Mammary epithelial cell (primary cell): ENCODE results near the gene SFR1.

ENCODE experiments used
- EZH2 ChIP-seq: IDR thresholded peaks from 2 replicates; pipeline ENCODE4 v1.6.1; 2012; ENCODE audit warnings: low read length, inconsistent platforms, borderline replicate concordance
- TF ChIP-seq, protein P1 (sequence below), 2 donors: IDR thresholded peaks in 1 of 2; conservative IDR thresholded peaks in 1 of 2; 2 replicates each; pipeline ENCODE4 v1.5.1; 2011 to 2012; ENCODE audit warnings: inconsistent platforms in 2 of 2, low read length in 2 of 2, mild to moderate bottlenecking in 2 of 2, control low read depth in 1 of 2, low read depth in 1 of 2; ENCODE audit not compliant: insufficient read depth in 1 of 2; ENCODE audit errors: extremely low read depth in 1 of 2

DNA sequence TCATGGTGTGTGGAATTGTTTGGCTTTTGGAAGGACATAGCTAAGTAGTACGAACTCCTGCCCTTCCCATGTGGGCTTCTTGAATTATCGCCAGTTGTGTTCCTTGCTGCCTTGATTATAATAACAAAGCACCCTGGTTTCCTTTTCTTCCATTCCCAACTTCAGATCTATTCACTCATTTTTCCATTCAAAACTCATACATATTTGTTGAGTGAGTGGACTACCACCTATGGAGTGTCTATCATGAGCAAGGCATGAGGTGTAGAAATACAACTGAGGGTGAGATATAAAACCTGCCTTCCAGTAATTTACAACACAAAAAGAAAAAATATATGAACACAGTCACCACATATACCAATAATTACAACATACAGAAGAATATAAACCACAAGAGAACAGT is 31.4 kb upstream of the SFR1 start:
- TF ChIP-seq EZH2, result no peak
- TF ChIP-seq, protein P1, sequence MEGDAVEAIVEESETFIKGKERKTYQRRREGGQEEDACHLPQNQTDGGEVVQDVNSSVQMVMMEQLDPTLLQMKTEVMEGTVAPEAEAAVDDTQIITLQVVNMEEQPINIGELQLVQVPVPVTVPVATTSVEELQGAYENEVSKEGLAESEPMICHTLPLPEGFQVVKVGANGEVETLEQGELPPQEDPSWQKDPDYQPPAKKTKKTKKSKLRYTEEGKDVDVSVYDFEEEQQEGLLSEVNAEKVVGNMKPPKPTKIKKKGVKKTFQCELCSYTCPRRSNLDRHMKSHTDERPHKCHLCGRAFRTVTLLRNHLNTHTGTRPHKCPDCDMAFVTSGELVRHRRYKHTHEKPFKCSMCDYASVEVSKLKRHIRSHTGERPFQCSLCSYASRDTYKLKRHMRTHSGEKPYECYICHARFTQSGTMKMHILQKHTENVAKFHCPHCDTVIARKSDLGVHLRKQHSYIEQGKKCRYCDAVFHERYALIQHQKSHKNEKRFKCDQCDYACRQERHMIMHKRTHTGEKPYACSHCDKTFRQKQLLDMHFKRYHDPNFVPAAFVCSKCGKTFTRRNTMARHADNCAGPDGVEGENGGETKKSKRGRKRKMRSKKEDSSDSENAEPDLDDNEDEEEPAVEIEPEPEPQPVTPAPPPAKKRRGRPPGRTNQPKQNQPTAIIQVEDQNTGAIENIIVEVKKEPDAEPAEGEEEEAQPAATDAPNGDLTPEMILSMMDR (conservative IDR thresholded peaks at IDR 0.05 in 1 of 2, IDR thresholded peaks at IDR 0.05 in 1 of 2; ENCODE audit: extremely low read depth in 1 of 2, insufficient read depth in 1 of 2, low read depth in 1 of 2, low read length in 2 of 2), result no peak
